HG02642 (cell line): Measurements from ENCODE around the gene FASTK.

Experiments
- ATAC-seq: cut with Tn5 transposase; IDR thresholded peaks from one replicate; pipeline ENCODE4 v1.9.1; 2021; ENCODE audit warnings: mild to moderate bottlenecking; ENCODE audit not compliant: unreplicated experiment, poor library complexity

FASTK gene, protein sequence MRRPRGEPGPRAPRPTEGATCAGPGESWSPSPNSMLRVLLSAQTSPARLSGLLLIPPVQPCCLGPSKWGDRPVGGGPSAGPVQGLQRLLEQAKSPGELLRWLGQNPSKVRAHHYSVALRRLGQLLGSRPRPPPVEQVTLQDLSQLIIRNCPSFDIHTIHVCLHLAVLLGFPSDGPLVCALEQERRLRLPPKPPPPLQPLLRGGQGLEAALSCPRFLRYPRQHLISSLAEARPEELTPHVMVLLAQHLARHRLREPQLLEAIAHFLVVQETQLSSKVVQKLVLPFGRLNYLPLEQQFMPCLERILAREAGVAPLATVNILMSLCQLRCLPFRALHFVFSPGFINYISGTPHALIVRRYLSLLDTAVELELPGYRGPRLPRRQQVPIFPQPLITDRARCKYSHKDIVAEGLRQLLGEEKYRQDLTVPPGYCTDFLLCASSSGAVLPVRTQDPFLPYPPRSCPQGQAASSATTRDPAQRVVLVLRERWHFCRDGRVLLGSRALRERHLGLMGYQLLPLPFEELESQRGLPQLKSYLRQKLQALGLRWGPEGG

DNA sequence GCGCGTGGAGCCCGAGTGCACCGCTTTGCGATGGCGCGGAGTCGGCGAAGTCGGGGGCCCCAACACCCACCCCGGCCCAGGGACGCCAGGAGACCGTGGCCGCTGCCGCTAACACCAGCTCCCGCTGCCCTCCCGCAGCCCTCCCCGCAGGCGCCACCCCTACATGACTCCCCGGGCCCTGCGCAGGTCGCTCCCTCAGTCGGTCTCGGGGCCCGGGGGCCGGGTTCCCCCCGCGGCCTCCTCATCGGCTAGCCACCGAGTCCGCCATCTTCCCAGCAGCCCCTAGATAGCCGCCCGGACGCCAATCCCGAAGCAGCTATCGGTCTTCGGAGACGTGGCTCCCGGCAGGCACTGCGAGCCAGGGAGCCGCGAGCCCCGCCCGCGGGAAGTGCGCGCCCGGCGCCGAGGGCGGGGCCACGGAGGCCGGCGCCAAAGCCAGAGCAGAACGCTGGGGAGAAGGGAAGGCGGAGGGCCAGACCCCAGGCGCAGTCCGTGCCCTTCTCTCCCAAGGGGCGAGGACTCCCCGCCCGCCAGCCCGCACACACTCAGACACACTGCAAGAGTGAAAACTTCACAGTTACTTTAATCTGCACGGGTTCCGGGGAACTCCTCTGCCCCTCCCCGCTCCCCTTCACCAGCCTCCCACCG lies at the start of gene FASTK:
Gene FASTK (minus strand): TSS at position 288 of the 648 bp plus-strand sequence. CDS start 43 bp downstream, at position 245.
- peak; percentile 78 for ATAC-seq

DNA sequence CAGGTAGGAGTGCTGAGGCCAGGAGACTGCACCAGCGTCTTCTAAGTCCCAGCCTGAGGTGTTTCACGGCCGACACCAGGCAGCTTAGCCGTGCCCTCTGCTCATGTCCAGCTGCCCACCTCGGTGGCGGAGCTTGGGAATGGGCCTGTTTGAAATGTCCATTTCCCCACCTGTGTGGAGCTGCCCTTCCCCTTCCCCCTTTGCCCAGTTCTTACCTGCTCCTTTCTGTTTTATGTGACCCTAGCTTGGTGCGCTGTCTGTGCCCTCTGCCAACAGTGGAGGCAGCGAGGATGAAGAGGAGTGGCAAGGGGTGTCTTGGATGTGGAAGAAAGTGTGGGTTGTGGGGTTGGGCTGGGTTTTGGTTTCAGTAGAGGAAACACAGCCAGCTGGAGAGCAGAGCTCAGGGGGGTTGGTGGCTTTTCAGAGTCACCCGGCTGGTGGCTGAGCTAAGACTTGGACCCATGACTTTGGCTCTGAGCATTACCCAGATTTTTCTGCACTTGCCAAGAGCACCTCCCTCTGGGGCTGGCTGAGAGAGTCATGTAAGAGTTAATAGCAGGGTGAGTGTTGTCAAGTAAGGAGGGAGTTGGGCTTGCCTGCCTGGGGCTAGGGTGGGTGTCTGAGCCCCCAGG lies 49.5 kb upstream of the FASTK start:
- ATAC-seq, result no peak

DNA sequence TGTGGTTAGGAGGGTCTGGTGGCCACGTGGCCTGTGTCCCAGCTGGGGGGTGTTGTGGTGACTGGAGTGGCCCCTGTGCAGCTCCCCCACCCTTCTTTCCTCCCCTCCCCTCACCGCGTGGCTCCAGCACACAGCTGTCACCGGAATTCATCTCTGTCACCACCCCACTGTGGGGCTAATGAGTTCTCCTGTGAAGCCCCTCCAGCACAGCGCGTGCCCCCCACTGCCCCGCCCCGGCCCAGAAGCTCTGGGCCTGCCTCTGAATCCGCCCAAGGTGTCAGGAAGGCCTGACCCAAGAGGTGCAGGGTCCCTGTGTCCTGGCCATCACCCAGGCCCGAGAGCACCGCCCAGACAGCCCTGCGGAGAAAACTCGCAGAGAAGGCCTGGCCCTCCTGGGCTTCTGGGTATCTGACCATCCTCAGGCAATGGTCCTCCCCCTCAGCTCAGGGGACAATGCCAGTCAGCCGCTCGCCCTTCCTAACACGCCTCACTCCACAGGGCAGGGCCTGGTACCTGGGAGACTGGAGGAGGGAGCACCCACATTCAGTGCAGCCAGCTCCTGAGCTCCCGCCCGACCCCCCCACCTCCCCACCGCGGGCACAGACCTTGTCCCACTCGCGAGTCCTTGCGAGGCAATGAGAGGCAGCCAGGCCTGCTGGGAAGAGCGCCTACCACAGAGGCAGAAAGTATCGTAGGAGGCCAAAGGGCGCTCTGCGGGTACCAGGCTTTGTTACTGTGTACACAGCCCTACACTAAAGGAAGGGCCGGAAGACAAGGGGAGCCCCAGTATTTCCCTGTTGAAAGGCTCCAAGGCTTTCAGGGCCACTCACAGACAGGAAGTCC lies 48.7 kb upstream of the FASTK start:
- ATAC-seq, result no peak

DNA sequence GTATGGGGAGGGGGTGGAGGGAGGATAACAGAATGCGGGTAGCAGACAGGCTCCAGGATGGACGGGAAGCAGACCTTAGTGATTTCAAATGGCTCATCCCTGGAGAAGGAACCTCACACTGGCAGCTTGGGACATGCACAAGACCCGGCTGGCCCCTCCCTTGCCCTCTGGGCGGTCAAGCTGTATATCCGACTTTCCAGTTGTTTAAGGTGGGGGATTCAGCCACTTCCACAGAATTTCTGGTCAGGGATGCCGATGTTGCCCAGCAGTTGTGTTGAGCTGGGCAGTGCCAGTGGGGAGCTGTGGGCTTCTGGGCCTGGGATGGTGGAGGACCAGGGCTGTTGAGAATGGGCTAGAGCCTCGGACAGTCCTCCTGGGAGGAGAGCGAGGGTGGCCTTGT lies 48.1 kb upstream of the FASTK start:
- ATAC-seq, result no peak

DNA sequence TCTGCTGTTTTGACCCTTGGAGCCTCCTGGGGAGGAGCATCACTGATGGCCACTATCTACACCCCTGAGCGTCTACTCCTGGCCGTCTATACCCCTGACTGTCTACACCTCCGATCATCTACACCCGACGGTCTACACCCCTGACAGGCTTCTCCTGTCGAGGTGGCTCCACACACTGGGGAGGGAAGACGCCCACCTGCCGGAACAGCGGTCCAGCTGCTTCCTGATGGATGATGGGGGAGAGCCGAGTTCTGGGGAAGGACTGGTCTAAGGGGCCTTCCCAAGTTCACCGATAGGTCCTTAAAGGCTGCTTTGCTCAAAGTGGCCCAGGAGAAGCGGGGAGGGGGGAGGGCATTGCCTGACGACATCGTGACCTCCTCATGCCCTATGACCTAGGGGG lies 47.5 kb upstream of the FASTK start:
- ATAC-seq, result no peak

DNA sequence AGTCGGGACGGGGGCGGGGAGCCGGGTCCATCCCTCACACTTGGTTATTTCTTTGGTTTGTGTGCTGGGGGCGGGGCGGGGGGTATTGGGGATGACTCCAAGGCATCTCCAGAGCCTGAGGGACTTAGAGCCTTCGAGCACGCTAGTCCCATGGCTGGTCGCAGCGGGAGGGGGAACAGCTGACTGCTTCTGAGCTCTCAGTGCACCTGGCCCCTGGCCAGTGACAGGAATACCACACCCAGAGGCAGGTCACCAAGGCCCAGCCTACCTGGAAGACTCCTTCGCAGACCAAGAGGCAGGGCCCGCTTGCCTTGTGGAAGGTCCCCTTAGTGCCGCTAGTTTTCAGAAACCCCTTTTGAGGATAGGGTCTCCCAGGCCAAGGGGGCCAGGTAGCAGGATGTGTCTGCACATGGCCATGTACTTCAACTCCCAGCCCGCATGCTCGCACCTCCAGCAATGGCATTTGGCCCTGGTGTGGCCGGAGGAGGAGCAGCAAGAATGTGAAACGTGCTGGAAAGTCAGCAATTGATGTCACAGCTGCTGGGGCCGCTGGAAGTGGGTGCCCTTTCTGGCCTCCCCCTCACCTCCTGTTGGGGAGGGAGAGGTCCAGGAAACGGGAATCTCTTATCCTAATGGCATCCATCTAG lies 46.0 kb upstream of the FASTK start:
- ATAC-seq, result no peak

DNA sequence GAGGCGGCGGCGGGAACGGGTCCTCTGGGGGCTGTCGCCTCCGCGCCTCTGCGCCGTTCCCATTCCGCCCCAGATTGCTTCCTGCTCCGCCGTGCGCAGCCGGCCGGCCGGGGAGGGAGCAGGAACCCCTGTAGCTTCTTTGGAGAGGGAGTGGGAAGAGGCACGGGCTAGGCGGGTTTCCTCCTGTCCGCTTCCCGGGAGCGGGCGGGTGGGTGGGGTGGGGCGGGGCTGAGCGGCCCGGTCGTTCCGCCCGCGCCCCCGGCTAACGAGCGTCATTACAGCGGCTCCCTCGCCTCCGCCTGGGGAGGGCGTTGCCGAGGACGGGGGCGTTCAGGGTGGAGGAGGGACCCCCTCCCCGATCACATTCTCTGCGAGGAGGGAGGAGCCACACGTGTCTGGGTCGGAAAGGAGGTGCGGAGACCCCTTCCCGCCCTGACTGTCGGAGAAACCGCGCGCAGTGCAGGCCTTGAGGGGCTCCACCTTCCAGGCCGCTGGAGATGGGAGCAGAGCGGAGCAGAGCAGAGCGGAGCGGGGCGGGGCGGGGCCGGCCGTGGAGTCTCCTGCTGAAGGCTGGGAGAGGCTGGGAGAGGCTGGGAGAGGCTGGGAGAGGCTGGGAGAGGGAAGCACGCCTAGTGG lies 45.4 kb upstream of the FASTK start:
- no peak for ATAC-seq

DNA sequence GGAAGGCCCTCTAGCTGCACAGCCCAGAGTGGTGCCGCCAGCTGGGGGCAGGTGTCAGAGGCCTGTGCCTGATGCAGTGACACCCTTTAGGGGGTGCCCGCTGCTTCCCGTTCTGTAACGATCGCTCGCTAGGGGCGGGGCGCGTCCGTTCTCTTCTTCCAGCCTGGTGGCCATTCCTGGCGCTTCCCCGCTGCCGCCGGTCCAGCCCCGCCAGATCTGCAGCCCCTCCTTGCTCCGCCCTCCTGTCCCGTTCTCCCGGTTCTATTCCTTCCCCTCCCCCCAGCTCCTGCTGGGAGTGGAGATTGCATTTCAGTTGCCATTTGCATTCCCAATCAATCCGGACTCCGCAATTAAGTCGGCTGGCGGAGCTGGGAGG lies 44.8 kb upstream of the FASTK start:
- ATAC-seq, result no peak

DNA sequence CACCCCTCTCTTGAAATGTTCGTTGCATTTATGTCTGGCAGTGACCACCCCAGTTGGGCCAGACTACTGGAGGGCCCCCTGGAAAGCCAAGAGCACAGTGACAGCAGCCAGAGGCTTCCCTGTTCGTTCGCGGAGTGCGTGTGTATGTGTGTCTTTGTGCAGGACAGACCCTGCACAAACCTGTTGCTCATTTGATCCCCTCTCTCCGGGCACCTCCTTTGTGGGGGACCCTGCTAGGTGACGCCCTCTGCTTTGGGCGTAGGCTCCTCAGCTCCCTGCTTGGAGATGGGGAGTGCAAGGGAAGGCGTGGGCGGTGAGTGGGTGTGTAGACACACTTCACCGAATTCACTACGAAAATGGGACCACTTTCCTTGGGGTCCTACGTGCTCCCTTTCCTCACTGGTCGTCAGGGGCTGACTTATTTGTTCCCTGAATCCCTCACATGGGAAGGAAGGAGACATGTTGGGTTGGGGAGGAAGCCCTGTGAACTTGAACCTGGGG lies 44.3 kb upstream of the FASTK start:
- no peak for ATAC-seq

DNA sequence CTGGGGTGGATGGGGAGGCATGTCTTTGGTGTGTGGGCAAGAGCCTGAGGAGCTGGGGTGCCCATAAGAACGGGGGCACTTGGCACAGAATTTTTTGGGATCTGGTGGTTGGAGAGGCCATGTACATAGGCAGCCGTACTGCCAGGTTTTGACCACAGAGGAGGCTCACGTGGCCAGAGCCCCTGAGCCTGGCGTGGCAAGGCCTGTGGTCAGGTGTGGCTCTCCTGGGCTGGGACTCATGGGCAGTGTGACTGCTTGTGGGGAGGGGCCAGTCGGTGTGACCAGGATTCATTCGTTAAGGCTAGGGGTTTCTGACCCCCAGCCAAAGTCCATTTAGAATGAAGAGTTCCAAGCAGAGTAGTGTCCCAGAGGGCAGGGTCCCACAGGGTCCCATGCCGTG lies 43.9 kb upstream of the FASTK start:
- ATAC-seq, result no peak

DNA sequence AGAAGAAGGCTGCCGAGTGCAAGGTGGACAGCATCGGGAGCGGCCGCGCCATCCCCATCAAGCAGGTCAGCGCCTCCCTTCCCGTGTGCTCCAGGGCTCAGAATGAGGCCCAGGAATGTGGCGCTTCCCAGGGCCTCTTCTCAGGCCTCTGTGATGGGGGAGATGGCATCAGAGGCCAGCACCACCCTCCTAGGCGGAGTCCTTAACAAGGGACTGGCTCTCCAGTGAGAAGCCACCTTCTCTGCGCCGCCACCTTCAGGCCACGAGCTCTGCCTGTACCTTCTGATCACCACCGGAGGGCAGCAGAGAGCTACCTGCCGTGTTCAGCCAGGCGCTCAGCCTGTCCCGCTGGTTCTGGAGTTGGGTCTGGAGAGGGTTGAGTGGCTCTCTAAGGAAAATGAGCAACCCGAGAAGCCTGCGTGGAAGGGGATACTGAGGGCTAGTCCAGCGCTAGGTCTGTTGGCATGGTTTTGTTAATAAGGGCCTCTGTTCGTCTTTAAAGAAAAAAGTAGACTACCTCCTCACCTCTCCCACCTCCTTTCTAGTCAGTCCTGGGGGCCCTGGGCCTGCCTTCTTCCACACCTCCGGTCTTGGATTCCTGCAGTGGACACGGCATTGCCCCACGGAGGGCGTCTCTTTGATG lies 43.3 kb upstream of the FASTK start:
- ATAC-seq, result peak; percentile 86

DNA sequence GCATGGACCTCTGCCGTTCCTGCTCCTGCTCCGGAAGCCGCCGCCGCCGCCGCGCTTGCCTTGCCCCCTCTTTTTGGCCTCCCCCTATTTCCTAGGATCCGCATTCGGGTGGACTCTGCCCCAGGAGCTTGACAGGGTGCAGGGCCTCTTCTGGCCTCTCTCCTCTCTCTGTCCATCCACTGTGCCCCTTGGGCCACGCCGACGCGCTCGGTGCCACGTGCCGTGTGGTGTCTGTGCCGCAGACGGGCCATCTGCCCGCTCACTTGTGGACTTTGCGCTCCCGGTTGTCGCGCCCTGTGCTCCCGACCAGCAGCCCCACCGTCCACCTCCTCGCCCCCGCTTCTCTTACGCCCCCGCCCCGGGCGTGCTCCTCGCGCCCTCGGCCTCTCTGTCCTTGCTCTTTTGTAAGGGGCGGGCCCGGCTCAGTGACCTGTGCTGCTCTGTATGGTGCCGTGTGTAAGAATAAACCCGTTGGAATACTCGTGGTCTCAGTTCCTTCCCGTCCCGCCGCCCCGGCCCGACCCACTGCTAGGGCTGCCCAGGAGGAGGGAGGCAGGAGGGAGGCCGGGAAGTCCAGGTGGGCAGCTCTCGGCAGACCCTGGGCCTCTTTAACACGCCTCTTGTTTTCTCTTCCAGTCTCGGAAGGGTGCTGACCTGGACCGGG lies 42.7 kb upstream of the FASTK start:
- ATAC-seq, result no peak

DNA sequence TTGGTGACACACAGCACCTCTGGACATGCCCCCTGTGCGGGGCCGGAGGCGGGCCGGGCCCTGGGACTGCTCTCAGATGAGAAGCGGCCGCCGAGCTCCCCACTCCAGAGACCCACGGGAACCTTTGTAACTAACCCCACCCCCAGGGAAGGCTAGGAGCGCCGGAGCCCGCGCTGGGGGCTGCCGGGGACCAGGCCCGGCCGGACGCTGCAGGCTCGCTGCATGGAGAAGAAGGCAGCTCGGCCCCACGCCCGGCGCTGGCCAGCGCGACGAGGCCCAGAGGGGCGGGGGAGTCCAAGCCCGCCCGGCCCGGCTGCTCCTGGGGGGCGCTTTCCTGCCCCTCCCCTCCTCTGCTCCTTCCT lies 42.2 kb upstream of the FASTK start:
- ATAC-seq, result no peak

DNA sequence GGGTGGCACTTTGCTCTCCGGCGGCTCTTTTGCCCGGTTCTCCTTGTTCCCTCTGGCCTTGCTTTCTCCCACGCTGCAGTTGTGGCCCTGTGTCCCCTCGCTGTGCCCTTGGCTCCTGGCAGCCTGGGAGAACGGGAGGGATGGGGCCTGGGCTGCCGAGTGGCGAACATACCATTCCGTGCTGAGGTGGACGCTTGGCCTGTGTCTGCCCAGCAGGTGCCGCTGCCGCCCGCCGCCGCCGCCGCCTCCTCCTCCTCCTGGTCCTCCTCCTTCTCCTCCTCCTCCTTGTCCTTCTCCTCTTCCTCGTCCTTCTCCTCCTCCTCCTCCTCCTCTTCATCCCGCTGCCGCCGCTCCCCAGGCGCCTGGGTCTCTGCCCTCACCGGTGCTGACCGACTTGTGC lies 41.7 kb upstream of the FASTK start:
- ATAC-seq, result no peak

DNA sequence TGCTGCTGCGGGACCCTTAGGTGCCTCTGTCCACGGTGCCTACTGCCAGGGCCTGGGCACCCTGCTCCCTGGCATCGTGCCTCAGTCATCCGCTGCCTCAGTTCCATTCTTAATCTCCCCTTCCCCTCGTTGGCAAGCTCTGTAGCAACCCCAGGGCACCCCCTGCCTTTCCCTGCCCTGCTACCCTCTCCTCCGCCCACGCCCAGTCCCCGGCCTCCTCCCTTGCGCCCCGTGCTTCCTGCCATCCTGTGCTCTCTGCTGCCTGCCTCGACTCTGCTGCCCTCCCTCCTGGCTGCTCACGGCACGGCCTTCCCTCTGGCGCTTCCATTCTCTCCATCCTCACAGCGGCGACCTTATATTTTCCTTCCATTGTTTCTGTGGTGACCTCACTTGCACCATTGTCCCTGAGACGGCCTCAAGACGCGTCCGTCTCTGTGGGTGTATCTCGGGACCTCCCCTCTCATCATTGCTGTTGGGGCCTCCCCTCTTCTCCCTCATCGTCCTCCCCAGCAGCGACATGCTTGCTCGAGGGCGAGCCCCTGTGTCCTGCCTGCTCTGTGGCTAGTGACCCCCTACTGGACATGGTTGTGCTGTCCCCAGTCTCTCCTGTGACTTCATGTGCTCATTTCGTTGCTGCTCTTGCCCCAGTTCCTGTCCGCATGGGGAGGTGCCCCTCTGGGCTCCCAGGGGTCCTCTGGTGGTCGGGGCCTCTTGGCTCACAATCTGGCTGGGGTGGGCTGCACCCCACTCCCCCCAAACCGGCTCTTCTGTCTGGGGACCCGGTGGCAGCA lies 41.0 kb upstream of the FASTK start:
- no peak for ATAC-seq

DNA sequence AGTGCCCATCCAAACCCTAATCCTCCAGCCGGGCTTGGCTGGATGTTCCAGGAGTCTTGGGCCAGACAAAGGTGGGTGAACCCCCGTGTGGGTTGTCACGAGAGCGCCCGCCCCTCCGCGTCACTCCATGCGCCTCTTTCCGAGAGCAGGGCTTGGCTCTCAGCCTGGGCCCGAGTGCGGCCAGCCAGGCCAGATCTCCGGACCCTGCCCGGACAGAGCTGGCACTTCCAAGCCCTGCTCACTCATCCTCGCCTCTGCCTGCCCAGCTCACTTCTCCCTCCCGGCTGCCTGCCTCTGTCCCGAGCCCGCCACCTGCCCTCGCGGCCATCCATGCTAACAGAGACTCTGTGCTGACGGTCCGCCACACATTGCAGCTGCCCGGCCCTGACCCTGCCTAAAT lies 40.3 kb upstream of the FASTK start:
- ATAC-seq, result no peak

DNA sequence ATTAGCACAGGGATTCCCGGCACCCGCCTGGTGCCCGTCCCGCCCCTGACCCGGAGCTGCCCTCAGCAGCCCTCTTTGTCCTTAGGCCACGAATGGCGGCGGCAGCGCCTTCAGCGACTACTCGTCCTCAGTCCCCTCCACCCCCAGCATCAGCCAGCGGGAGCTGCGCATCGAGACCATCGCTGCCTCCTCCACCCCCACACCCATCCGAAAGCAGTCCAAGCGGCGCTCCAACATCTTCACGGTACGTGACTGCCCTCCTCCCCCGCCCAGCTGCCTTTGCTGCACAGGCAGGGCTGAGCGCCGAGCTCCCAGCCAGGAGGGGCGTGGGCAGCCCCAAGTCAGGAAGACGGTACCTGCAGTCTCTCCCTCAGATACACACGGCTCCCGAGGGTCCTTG lies 39.3 kb upstream of the FASTK start:
- no peak for ATAC-seq

DNA sequence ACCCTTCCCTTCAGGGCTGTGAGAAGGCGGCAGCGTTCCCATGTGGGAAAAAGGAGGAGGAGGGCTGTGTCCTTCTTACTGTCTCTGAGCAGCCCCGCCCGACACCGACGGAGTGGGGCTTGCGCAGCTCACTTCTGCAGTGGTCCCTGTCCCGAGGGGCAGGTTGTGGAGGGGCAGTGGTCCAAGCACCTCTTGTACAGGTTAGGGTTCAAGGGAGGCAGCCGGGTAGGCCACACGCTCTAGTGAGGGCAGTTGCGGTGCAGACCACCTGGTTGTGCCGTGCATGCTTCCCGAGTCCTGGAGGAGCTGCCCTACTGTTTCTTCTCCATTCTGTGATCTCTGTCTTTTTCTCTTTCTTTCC lies 38.4 kb upstream of the FASTK start:
- no peak for ATAC-seq
